Left lung (tissue), 10 donors: ENCODE data around the gene UBE2Q1. TPM values are rescaled to one million over a fixed set of nuclear protein-coding genes. Genes with fewer than 3 reads are reported as not detected.

Source experiments
- ATAC-seq: fragments of 200-7000 bp; cut with Tn5 transposase; one replicate; pipeline ENCODE4 v1.9.1; 2020; ENCODE audit warnings: moderate library complexity
- DNase-seq, 4 donors: peaks; one replicate each; pipeline ENCODE4 v3.0.0-alpha.2; 2013 to 2020
- H3K27ac ChIP-seq, 2 donors: fragments of 200-600 bp; sonication (generic) in 1 of 2; one replicate each; pipeline versions ENCODE4 v1.5.0 to v1.8.0; 2020 to 2021
- H3K27me3 ChIP-seq, 2 donors: fragments of 200-600 bp; sonication (generic) in 1 of 2; one replicate each; pipeline versions ENCODE4 v1.5.0 to v1.8.0; 2020 to 2021
- H3K36me3 ChIP-seq, 2 donors: fragments of 200-600 bp; sonication (generic) in 1 of 2; one replicate each; pipeline versions ENCODE4 v1.5.0 to v1.8.0; 2020 to 2021
- H3K4me1 ChIP-seq, 2 donors: fragments of 200-600 bp; one replicate each; pipeline ENCODE4 v1.8.0; 2021
- H3K4me3 ChIP-seq, 2 donors: fragments of 200-600 bp; sonication (generic) in 1 of 2; one replicate each; pipeline versions ENCODE4 v1.5.0 to v1.8.0; 2020 to 2021; ENCODE audit warnings: mild to moderate bottlenecking in 1 of 2
- H3K9me3 ChIP-seq, 2 donors: fragments of 200-600 bp; sonication (generic) in 1 of 2; one replicate each; pipeline versions ENCODE4 v1.5.0 to v1.8.0; 2020 to 2021
- intact Hi-C, 2 donors: fragments of 100-400 bp; cut with DNase I; formaldehyde crosslinking; loops; one replicate each; pipeline versions ENCODE4 v1.11.2 to v1.14.2; 2022
- polyA plus RNA-seq, 6 donors: library from polyadenylated mRNA; unstranded; fragments of 120-200 nt; gene quantifications; one replicate each; pipeline ENCODE4 v1.2.1, GENCODE V29; 2013; ENCODE audit not compliant: insufficient read length in 6 of 6
- total RNA-seq, 2 donors: library from RNA; stranded (reverse); fragmentation: NEBNext Ultra II Directional; extraction: Animal tissue kit (Norgen Biotek cat#: 25700); gene quantifications; one replicate each; pipeline ENCODE4 v1.2.1, GENCODE V29; 2021
- TF ChIP-seq, protein P1 (sequence below), 2 donors: fragments of 200-600 bp; sonication (generic) in 1 of 2; IDR thresholded peaks; one replicate each; pipeline versions ENCODE4 v1.5.0 to v1.8.0; 2021; ENCODE audit warnings: antibody characterized with exemption in 2 of 2
- donor health status: DM: no; HTN: yes; CAD: no.
- donor health status: DM: no; HTN: no; CAD: no.

The UBE2Q1 gene
- total and polyA plus RNA-seq, 8 donors: 87.0 to 104 (median 100) TPM

GRCh38 chr1:154549202-154549770 lies 9.2 kb downstream of the UBE2Q1 start:
- no peak for ATAC-seq

GRCh38 chr1:154548028-154548427 lies 10.4 kb downstream of the UBE2Q1 start:
- intact Hi-C loops: loop anchor here (5.0 to 10.0 kb wide), 2 partner anchors 63 to 66 kb away; no protein-coding TSS in a partner anchor
- Histone ChIP-seq H3K9me3 (no peaks in the 10 kb centered on the region), H3K4me3 (no peak overlapping the region), H3K4me1 (peaks cover 0 to 13% of the 10 kb centered on the region in 2 donors), H3K27ac (peak overlapping the region in 1 of 2 donors; percentile 5), H3K27me3 (no peaks in the 10 kb centered on the region), H3K36me3 (peaks cover 5 to 51% of the 10 kb centered on the region in 2 donors)
- DNase-seq: no peak
- ATAC-seq: peak; percentile 39
- TF ChIP-seq, protein P1, sequence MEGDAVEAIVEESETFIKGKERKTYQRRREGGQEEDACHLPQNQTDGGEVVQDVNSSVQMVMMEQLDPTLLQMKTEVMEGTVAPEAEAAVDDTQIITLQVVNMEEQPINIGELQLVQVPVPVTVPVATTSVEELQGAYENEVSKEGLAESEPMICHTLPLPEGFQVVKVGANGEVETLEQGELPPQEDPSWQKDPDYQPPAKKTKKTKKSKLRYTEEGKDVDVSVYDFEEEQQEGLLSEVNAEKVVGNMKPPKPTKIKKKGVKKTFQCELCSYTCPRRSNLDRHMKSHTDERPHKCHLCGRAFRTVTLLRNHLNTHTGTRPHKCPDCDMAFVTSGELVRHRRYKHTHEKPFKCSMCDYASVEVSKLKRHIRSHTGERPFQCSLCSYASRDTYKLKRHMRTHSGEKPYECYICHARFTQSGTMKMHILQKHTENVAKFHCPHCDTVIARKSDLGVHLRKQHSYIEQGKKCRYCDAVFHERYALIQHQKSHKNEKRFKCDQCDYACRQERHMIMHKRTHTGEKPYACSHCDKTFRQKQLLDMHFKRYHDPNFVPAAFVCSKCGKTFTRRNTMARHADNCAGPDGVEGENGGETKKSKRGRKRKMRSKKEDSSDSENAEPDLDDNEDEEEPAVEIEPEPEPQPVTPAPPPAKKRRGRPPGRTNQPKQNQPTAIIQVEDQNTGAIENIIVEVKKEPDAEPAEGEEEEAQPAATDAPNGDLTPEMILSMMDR (IDR thresholded peaks at IDR 0.05): no peak

More at GRCh38 chr1:154549202-154549770, 9.2 kb downstream of the UBE2Q1 start:
- TF ChIP-seq, protein P1 (IDR thresholded peaks at IDR 0.05): no peak
- no peaks in the 10 kb centered on the region for H3K9me3 ChIP-seq
- no peak overlapping the region for H3K27ac ChIP-seq
- peaks cover 0 to 13% of the 10 kb centered on the region in 2 donors for H3K4me1 ChIP-seq
- DNase-seq: no peak
- H3K36me3 ChIP-seq: peaks cover 5 to 63% of the 10 kb centered on the region in 2 donors
- H3K27me3 ChIP-seq: no peaks in the 10 kb centered on the region
- no peak overlapping the region for H3K4me3 ChIP-seq
- intact Hi-C loops: loop anchor here (5.0 to 10.0 kb wide), 2 partner anchors 64 to 67 kb away; no protein-coding TSS in a partner anchor

DNA sequence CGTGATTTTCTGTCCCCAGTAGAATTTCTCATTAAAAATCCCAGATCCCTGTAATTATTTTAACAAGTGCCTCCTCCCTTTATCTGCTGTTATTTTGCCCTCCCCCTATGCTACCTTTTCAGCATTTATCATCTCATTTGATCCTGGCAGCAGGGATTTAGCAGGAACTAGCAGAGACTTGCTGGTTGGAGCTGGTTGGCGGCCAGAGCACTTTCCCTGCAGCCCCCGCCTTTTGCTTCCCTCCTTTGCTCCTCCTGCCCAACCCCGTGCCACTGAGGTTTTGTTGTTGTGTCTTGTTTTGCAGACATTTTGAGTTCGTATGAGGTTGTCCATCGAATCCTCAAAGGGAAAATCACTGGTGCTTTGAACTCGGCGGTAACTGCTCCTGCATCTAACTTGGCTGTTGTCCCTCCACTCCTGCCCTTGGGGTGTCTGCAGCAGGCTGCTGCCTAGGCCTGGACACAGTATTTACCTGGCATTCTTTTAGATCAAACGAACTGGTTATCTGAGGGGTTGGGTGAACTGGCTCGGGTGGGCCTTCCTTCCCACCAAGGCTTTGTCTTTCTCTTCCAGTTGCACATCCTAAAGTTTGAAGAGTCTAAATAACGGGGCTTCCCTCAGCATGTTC lies 11.2 kb downstream of the UBE2Q1 start:
- H3K27ac ChIP-seq: no peak overlapping the region
- TF ChIP-seq, protein P1 (IDR thresholded peaks at IDR 0.05): no peak

DNA sequence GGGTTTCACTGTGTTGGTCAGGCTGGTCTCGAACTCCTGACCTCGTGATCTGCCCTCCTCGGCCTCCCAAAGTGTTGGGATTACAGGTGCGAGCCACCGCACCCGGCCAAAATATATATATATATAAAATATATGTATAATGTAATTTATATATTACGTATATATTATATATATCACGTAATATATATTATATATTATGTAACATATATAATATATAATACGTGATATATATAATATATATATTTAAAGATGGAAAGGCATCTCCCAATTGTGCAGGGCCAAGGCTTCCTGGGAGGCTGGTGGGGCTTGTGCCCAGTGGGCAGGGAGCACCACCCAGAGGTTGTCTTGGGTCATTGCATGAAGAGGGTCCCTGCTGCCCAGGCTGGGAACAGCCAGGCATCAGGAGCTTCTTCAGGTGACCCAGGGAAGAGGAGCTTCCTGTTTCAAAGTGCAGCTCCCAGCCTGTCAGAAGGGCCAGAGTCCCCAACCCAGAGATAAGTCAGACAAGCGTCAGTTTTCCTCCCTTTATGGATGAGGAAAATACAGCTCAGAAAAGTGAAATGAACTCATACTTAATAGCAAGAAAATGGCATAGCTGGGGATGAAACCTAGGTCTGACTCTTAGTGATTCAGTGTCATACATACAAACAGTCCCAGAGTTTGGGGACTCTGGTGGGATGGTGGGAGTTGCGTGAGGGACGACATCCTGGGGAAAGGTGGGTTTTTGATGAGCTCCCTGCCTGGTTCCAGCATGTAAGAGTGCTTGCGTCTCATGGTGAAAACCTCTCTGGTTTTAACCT lies 12.0 kb downstream of the UBE2Q1 start:
- H3K4me1 ChIP-seq: peaks cover 0 to 13% of the 10 kb centered on the region in 2 donors
- no peaks in the 10 kb centered on the region for H3K27me3 ChIP-seq
- no peak overlapping the region for H3K4me3 ChIP-seq
- H3K27ac ChIP-seq: no peak overlapping the region
- H3K36me3 ChIP-seq: peaks cover 0 to 35% of the 10 kb centered on the region in 2 donors
- DNase-seq: peak in 3 of 4 donors; percentile 42 to 79 (median 60)
- ATAC-seq: peak; percentile 96
- TF ChIP-seq, protein P1 (IDR thresholded peaks at IDR 0.05): peak; percentile 73 to 87
- no peaks in the 10 kb centered on the region for H3K9me3 ChIP-seq
- intact Hi-C loops: loop anchor here (5.0 to 10.0 kb wide), 2 partner anchors 62 to 64 kb away; no protein-coding TSS in a partner anchor

More for the DNA sequence above, 11.2 kb downstream of the UBE2Q1 start:
- ATAC-seq (no peak), DNase-seq (no peak)
- Histone ChIP-seq H3K4me1 (peaks cover 0 to 13% of the 10 kb centered on the region in 2 donors), H3K36me3 (peaks cover 0 to 42% of the 10 kb centered on the region in 2 donors), H3K4me3 (no peak overlapping the region), H3K27me3 (no peaks in the 10 kb centered on the region), H3K9me3 (no peaks in the 10 kb centered on the region)
- intact Hi-C loops: loop anchor here (5.0 to 10.0 kb wide), 2 partner anchors 62 to 65 kb away; no protein-coding TSS in a partner anchor
